Measurements from ENCODE around the gene SHLD1.

DNA sequence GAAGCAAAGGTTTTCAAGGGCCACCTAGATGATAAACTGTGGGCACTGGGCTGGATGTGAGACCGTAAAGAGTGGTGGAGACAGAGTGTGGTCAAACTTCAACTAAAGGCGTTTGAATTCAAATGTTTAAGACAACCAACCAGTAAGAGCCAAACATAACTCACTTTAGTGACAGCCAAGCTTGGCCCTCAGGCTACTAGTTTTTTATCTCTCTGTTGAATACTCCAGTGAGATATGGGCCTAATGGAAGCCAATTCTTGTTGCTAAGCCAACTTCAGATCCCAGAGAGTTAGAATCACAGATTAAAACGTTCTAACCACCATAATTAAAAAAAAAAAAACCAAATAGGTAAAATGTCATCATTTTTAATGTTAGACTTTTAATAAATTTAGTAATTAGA lies 142.9 kb downstream of the SHLD1 start:
- TF ChIP-seq CTCF (IDR thresholded peaks at IDR 0.05; ENCODE audit: borderline replicate concordance, extremely low read depth, low read length, poor library complexity, severe bottlenecking) = no peak
- no peak for TF ChIP-seq EZH2 (IDR thresholded peaks at IDR 0.05; ENCODE audit: borderline replicate concordance, low read depth, low read length, severe bottlenecking)

Data from DND-41 (cell line).